Caco-2 (cell line): ENCODE data around the gene EHD1. TPM values are rescaled to one million over a fixed set of nuclear protein-coding genes. Genes with fewer than 3 reads are reported as not detected.

Source experiments
- BruUV-seq: library from RNA; stranded (reverse); fragments of 400-500 nt; replicated peaks from 2 replicates; lab custom pipeline; 2021; lab: Mats Ljungman, UMichigan
- CTCF ChIA-PET: fragments of 300-600 bp; sonication (Branson Sonifier 250); formaldehyde crosslinking; loops from one replicate; lab custom pipeline; 2022; ENCODE audit warnings: antibody characterized with exemption; lab: Charles Lee
- POLR2A ChIA-PET: fragments of 300-600 bp; sonication (Branson Sonifier 250); formaldehyde crosslinking; loops from one replicate; lab custom pipeline; 2022; ENCODE audit warnings: antibody characterized with exemption; lab: Charles Lee
- DNase-seq, 2 experiments: peaks; one replicate each; pipeline versions ENCODE4 v3.0.0 to v3.0.0-alpha.2; 2020 to 2022
- H3K27me3 ChIP-seq: replicated peaks from 2 replicates; pipeline ENCODE4 v1.6.0; 2011; ENCODE audit warnings: low read length; ENCODE audit not compliant: control insufficient read depth, insufficient read depth
- H3K36me3 ChIP-seq: 2 replicates; pipeline ENCODE4 v1.5.1; 2011; ENCODE audit warnings: low read length; ENCODE audit not compliant: control insufficient read depth, insufficient read depth
- H3K4me1 ChIP-seq: fragments of 250-450 bp; sonication (Bioruptor Pico); 2 replicates; pipeline ENCODE4 v1.5.1; 2020; ENCODE audit warnings: mild to moderate bottlenecking
- H3K4me3 ChIP-seq: 2 replicates; pipeline ENCODE4 v1.5.1; 2011; ENCODE audit warnings: low read depth, mild to moderate bottlenecking, control low read depth, low read length
- H3K9me3 ChIP-seq: fragments of 250-450 bp; sonication (Bioruptor Pico); 2 replicates; pipeline ENCODE4 v1.5.1; 2020; ENCODE audit warnings: mild to moderate bottlenecking, moderate library complexity
- H3K27ac Mint-ChIP-seq: one replicate; pipeline ENCODE4 v1.8.0; 2022; ENCODE audit warnings: mixed read lengths; ENCODE audit not compliant: unreplicated experiment
- H3K27me3 Mint-ChIP-seq: one replicate; pipeline ENCODE4 v1.8.0; 2022; ENCODE audit warnings: mixed read lengths; ENCODE audit not compliant: insufficient read depth, unreplicated experiment
- H3K36me3 Mint-ChIP-seq: one replicate; pipeline ENCODE4 v1.8.0; 2022; ENCODE audit warnings: mild to moderate bottlenecking, mixed read lengths; ENCODE audit not compliant: insufficient read depth, unreplicated experiment
- H3K4me1 Mint-ChIP-seq: one replicate; pipeline ENCODE4 v1.8.0; 2022; ENCODE audit warnings: low read depth, mixed read lengths; ENCODE audit not compliant: unreplicated experiment
- H3K4me3 Mint-ChIP-seq: one replicate; pipeline ENCODE4 v1.8.0; 2022; ENCODE audit warnings: mild to moderate bottlenecking, moderate library complexity, mixed read lengths; ENCODE audit not compliant: unreplicated experiment
- H3K9me3 Mint-ChIP-seq: one replicate; pipeline ENCODE4 v1.8.0; 2022; ENCODE audit warnings: mixed read lengths; ENCODE audit not compliant: unreplicated experiment
- intact Hi-C: fragments of 100-400 bp; cut with micrococcal nuclease; formaldehyde crosslinking; loops from one replicate; pipeline ENCODE4 v1.10.0; 2022; ENCODE audit not compliant: unreplicated experiment
- total RNA-seq: library from RNA; stranded (reverse); gene quantifications from 2 replicates; pipeline ENCODE4 v1.2.3, GENCODE V29; 2022
- TF ChIP-seq, protein P1 (sequence below), 2 experiments: fragments of 200-600 bp in 1 of 2; IDR thresholded peaks; 1 replicate in 1 of 2; 2 replicates in 1 of 2; pipeline versions ENCODE4 v1.5.1 to v1.8.0; 2011 to 2022; ENCODE audit warnings: antibody characterized with exemption in 1 of 2, control low read depth in 1 of 2, inconsistent platforms in 1 of 2, low read depth in 1 of 2, low read length in 1 of 2, mild to moderate bottlenecking in 1 of 2, moderate library complexity in 1 of 2; ENCODE audit not compliant: insufficient read depth in 1 of 2, severe bottlenecking in 1 of 2, unreplicated experiment in 1 of 2

The EHD1 gene
- total RNA-seq, 1 experiment from 2014 or later, result 129 TPM

DNA sequence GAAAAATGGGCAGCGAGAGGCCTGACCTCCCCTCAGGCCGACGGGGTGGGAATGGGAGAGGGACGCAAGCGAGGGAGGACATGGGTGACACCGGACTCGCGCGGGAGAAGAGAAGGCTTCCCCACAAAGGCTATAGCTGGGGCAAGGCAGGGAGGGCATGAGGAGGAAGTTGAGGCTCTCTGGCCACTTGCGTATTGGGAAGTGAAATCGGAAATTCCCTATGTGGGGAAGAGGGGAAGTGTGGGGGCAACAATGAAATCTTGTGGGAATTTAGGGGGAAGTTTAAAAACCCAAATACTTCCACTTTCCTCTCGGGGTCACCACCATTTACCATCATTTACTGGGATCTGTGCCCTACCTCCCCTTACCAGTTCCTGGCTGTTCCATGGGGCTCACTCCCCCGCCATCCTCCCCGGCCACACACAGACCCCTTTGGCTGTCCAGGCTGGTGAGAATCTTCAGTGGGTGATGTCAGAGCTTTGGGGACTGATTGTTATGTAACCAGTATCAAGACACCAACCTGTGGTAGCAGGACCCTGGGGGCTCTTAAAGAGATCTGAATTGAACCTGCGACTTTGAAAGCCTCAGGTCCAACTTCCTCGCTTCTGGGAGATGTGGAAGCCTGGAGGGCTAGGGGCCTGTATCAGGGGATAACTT, 951 bp upstream of the EHD1 start:
- H3K4me1 Mint-ChIP-seq, result peaks cover 14% of the 10 kb centered on the region
- H3K36me3 Mint-ChIP-seq, result peaks cover 60% of the 10 kb centered on the region
- no peak for DNase-seq
- CTCF ChIA-PET, result interaction anchor here (0.6 to 3.2 kb wide), 5 partner anchors 9 to 100 kb away, joined by 3 to 17 read pairs (median 4); no protein-coding TSS in a partner anchor
- TSS peak; percentile 88 for BruUV-seq
- Histone ChIP-seq H3K27me3 (no peaks in the 10 kb centered on the region), H3K4me1 (peaks cover 31% of the 10 kb centered on the region), H3K36me3 (0 out of 2 replicates have a peak, but pooled peaks cover 3% of the 10 kb centered on the region), H3K4me3 (peak overlapping the region; percentile 93), H3K9me3 (no peaks in the 10 kb centered on the region)
- H3K27me3 Mint-ChIP-seq, result no peaks in the 10 kb centered on the region
- no peaks in the 10 kb centered on the region for H3K9me3 Mint-ChIP-seq
- intact Hi-C loops, result loop anchor here (2.0 kb wide), 1 partner anchor 15 kb away; no protein-coding TSS in a partner anchor
- POLR2A ChIA-PET, result interaction anchor here (0.6 to 3.5 kb wide), 3 partner anchors 10 to 474 kb away, joined by 3 to 21 read pairs (median 7); no protein-coding TSS in a partner anchor
- H3K4me3 Mint-ChIP-seq, result peak overlapping the region; percentile 85
- TF ChIP-seq, protein P1, sequence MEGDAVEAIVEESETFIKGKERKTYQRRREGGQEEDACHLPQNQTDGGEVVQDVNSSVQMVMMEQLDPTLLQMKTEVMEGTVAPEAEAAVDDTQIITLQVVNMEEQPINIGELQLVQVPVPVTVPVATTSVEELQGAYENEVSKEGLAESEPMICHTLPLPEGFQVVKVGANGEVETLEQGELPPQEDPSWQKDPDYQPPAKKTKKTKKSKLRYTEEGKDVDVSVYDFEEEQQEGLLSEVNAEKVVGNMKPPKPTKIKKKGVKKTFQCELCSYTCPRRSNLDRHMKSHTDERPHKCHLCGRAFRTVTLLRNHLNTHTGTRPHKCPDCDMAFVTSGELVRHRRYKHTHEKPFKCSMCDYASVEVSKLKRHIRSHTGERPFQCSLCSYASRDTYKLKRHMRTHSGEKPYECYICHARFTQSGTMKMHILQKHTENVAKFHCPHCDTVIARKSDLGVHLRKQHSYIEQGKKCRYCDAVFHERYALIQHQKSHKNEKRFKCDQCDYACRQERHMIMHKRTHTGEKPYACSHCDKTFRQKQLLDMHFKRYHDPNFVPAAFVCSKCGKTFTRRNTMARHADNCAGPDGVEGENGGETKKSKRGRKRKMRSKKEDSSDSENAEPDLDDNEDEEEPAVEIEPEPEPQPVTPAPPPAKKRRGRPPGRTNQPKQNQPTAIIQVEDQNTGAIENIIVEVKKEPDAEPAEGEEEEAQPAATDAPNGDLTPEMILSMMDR (IDR thresholded peaks at IDR 0.05; ENCODE audit: insufficient read depth in 1 of 2, low read depth in 1 of 2, low read length in 1 of 2, severe bottlenecking in 1 of 2, unreplicated experiment in 1 of 2), result no peak
- H3K27ac Mint-ChIP-seq, result peak overlapping the region; percentile 82

DNA sequence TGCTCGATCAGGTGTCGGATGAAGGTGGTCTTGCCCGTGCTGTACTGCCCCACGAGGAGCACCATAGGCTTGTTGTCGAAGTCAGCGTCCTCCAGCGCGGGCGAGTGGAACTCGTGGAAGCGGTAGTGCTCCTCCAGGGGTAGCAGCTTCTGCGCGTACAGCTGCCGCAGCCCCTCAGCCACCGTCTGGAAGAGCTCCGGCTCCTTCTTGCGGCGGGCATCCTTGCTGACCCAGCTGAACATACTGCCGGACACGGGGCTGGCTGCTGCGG, 263 bp downstream of the EHD1 start:
- ChIA-PET POLR2A (interaction anchor here (0.9 to 3.5 kb wide), 2 partner anchors 11 to 13 kb away, joined by 3 to 21 read pairs; no protein-coding TSS in a partner anchor), CTCF (interaction anchor here (0.6 to 3.2 kb wide), 4 partner anchors 10 to 178 kb away, joined by 8 to 17 read pairs (median 14); no protein-coding TSS in a partner anchor)
- no peaks in the 10 kb centered on the region for H3K27me3 ChIP-seq
- peak overlapping the region; percentile 82 for H3K27ac Mint-ChIP-seq
- H3K36me3 ChIP-seq, result 0 out of 2 replicates have a peak, but pooled peaks cover 3% of the 10 kb centered on the region
- no peak for DNase-seq
- peak overlapping the region; percentile 57 for H3K4me3 ChIP-seq
- TF ChIP-seq, protein P1 (IDR thresholded peaks at IDR 0.05; ENCODE audit: insufficient read depth in 1 of 2, low read depth in 1 of 2, low read length in 1 of 2, severe bottlenecking in 1 of 2, unreplicated experiment in 1 of 2), result no peak
- H3K4me1 Mint-ChIP-seq, result peaks cover 10% of the 10 kb centered on the region
- peaks cover 65% of the 10 kb centered on the region for H3K36me3 Mint-ChIP-seq
- H3K9me3 Mint-ChIP-seq, result no peaks in the 10 kb centered on the region
- no peaks in the 10 kb centered on the region for H3K27me3 Mint-ChIP-seq
- BruUV-seq, result no TSS peak
- peaks cover 29% of the 10 kb centered on the region for H3K4me1 ChIP-seq
- H3K4me3 Mint-ChIP-seq, result peak overlapping the region; percentile 85
- intact Hi-C loops, result loop anchor here (1.0 to 2.0 kb wide), 3 partner anchors 11 to 31 kb away; no protein-coding TSS in a partner anchor
- no peaks in the 10 kb centered on the region for H3K9me3 ChIP-seq

DNA sequence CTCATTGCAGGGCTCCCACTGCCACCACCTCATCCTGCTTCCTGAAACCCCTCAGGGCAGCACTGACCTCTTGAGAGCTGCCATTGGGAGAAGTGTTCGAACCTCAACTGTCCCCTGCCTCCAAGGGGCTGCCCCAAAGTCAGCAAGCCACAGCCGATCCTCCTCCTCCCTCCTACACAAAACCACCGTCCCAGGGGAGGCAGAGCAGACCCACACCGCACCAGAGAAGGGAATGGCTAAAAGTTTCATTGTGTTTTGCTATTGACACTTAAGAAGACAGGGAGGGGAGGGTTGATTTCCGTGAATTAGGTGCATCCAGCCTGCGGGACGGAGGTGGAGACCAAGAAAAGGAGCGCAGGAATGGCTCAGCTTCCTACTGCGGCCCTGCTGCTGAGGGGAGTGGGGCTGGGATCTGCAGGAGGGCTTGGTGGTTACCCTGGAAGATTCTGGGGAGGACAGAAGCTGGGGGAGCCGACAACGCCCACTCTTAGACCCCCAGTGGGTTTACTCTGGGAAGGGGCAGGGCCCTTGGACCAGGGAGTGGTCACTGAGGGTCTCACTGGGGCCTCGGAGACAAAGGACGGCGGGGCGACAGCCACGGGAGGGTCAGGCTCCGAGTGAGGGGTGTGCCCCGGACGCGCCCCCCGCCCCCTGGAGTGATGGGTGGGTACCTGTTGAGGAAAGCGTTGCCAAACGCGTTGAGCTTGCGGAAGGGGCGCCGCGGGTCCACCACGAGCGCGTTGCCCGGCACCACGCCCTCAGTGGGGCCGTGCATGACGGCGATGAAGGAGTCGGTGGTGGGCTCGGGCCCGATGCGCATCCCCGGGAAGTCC, 815 bp downstream of the EHD1 start:
- Histone ChIP-seq H3K4me1 (peaks cover 34% of the 10 kb centered on the region), H3K4me3 (peak overlapping the region; percentile 57), H3K36me3 (0 out of 2 replicates have a peak, but pooled peaks cover 3% of the 10 kb centered on the region), H3K27me3 (no peaks in the 10 kb centered on the region), H3K9me3 (no peaks in the 10 kb centered on the region)
- Mint-ChIP-seq H3K9me3 (no peaks in the 10 kb centered on the region), H3K27me3 (no peaks in the 10 kb centered on the region), H3K36me3 (peaks cover 70% of the 10 kb centered on the region), H3K27ac (peak overlapping the region; percentile 82), H3K4me1 (peaks cover 16% of the 10 kb centered on the region), H3K4me3 (peak overlapping the region; percentile 85)
- CTCF ChIA-PET, result interaction anchor here (0.6 to 3.2 kb wide), 8 partner anchors 11 to 178 kb away, joined by 3 to 17 read pairs (median 8); partner anchors contain the start of gene CDC42BPG
- TF ChIP-seq, protein P1 (IDR thresholded peaks at IDR 0.05; ENCODE audit: insufficient read depth in 1 of 2, low read depth in 1 of 2, low read length in 1 of 2, severe bottlenecking in 1 of 2, unreplicated experiment in 1 of 2), result no peak
- POLR2A ChIA-PET, result interaction anchor here (0.6 to 3.5 kb wide), 7 partner anchors 11 to 99 kb away, joined by 3 to 21 read pairs (median 3); partner anchors contain the start of genes MEN1 and SF1
- no peak for DNase-seq
- BruUV-seq, result no TSS peak
- intact Hi-C loops, result loop anchor here (1.0 to 2.0 kb wide), 3 partner anchors 12 to 30 kb away; no protein-coding TSS in a partner anchor
